ENCODE results near the gene ANAPC5. TPM values are rescaled to one million over a fixed set of nuclear protein-coding genes. Genes with fewer than 3 reads are reported as not detected.
A peak's percentile ranks its signal among the peaks of the same experiment; 100 is the strongest.

ANAPC5 gene
- total and polyA plus RNA-seq, 2 donors from 2014 or later: 84.3 to 85.1 TPM

DNA sequence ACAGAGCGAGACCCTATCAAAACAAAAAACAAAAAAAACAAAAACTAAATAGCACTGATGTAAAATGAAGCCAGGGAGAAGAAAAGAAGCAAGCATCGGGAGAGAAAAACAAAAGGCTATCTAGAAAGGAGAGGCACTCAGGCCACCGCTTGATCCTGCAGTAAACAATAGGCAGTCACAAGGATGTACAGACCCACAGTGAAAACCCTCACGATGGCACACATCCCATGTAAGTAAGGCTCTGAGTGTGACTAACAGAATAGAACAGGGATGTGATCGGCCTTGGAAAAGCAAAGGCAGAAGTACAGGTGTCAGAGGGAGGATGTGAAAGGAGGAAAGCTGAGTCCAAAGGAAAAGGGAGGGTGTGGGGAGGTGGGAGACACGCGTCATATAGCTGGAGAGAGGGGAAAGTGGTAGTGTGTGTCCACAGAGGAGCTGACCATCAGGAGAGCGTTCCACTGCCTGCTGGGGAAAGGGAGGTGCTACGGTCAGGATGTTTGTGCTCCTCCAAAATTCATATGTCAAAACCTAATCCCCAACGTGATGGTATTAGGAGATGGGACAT is 87.2 kb downstream of the ANAPC5 start:
- Histone ChIP-seq H3K9me3 (ENCODE audit: control insufficient read depth in 2 of 3, insufficient read depth in 1 of 3, low read length in 3 of 3) (no peaks in the 10 kb centered on the region), H3K36me3 (ENCODE audit: control insufficient read depth in 2 of 3, insufficient read depth in 3 of 3, low read length in 3 of 3) (peaks cover 7 to 14% (median 11%) of the 10 kb centered on the region in 3 donors), H3K9ac (ENCODE audit: low read length in 3 of 3) (no peak overlapping the region), H3K27ac (ENCODE audit: low read depth in 2 of 2, low read length in 2 of 2) (no peak overlapping the region), H3K27me3 (ENCODE audit: control insufficient read depth, insufficient read depth, low read length) (no peaks in the 10 kb centered on the region), H3K4me1 (ENCODE audit: control insufficient read depth in 2 of 3, insufficient read depth in 2 of 3, low read depth in 1 of 3, low read length in 3 of 3) (no peaks in the 10 kb centered on the region), H3K4me3 (ENCODE audit: low read length in 3 of 3) (no peak overlapping the region)
- FAIRE-seq (no peak), DNase-seq (peak in 4 of 5 donors; percentile 3 to 69 (median 51))
- intact Hi-C loops (cut with DNase I): no loop called here
- TF ChIP-seq, protein P1, sequence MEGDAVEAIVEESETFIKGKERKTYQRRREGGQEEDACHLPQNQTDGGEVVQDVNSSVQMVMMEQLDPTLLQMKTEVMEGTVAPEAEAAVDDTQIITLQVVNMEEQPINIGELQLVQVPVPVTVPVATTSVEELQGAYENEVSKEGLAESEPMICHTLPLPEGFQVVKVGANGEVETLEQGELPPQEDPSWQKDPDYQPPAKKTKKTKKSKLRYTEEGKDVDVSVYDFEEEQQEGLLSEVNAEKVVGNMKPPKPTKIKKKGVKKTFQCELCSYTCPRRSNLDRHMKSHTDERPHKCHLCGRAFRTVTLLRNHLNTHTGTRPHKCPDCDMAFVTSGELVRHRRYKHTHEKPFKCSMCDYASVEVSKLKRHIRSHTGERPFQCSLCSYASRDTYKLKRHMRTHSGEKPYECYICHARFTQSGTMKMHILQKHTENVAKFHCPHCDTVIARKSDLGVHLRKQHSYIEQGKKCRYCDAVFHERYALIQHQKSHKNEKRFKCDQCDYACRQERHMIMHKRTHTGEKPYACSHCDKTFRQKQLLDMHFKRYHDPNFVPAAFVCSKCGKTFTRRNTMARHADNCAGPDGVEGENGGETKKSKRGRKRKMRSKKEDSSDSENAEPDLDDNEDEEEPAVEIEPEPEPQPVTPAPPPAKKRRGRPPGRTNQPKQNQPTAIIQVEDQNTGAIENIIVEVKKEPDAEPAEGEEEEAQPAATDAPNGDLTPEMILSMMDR (IDR thresholded peaks at IDR 0.05; ENCODE audit: borderline replicate concordance, extremely low read depth, insufficient read depth): no peak

DNA sequence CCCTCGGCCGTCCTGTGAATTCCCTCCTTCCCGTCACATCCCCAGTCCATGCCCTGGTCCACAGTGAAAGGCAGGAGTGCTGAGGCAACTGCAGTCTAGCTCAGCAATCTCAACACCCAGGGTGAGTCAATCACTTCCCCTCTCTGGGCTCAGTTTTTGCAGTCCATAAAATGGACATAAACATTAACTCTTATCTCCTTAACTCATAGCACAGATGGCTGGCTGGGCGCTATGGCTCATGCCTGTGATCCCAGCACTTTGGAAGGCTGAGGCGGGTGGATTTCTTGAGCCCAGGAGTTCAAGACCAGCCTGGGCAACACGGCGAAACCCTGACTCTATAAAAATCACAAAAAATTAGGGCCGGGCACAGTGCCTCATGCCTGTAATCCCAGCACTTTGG is 88.1 kb downstream of the ANAPC5 start:
- TF ChIP-seq, protein P1 (IDR thresholded peaks at IDR 0.05; ENCODE audit: borderline replicate concordance, extremely low read depth, insufficient read depth): no peak
- Histone ChIP-seq H3K36me3 (ENCODE audit: control insufficient read depth in 2 of 3, insufficient read depth in 3 of 3, low read length in 3 of 3) (peaks cover 5 to 14% (median 9%) of the 10 kb centered on the region in 3 donors), H3K27me3 (ENCODE audit: control insufficient read depth, insufficient read depth, low read length) (no peaks in the 10 kb centered on the region), H3K4me1 (ENCODE audit: control insufficient read depth in 2 of 3, insufficient read depth in 2 of 3, low read depth in 1 of 3, low read length in 3 of 3) (no peaks in the 10 kb centered on the region), H3K4me3 (ENCODE audit: low read length in 3 of 3) (no peak overlapping the region), H3K9me3 (ENCODE audit: control insufficient read depth in 2 of 3, insufficient read depth in 1 of 3, low read length in 3 of 3) (no peaks in the 10 kb centered on the region), H3K9ac (ENCODE audit: low read length in 3 of 3) (no peak overlapping the region), H3K27ac (ENCODE audit: low read depth in 2 of 2, low read length in 2 of 2) (no peak overlapping the region)
- DNase-seq (peak in 1 of 5 donors; percentile 19), FAIRE-seq (no peak)
- intact Hi-C loops (cut with DNase I): no loop called here

DNA sequence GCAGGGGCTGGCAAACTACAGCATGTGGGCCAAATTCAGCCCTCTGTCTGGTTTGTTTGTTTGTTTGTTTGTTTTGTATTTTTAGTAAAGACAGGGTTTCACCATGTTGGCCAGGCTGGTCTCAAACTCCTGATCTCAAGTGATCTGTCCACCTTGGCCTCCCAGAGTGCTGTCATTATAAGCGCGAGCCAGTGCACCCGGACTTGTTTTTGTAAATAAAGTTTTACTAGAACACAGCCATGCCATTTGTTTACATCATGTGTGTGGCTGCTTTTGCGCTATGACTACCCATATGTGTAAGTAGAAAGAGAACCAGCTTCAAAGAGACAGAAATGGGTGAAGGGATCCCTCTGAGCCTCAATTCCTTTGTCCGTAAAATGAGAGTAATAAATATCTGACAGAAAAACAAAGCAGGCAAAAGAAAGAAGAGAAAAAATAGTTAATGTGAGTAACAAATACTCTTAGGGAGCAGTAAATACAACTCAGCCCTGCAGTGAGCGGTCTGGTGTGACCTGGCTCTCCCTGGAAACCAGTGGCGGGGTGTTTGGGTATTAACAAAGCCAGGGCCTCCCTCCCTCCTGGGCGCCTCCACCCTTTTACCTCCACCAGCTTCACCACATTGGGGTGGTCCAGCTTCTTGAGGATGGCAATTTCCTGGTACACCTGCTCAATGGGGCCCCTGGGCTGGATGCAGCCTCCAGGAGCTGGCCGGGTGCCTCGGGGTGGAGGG is 88.8 kb downstream of the ANAPC5 start:
- intact Hi-C loops (cut with DNase I): no loop called here
- H3K4me1 ChIP-seq (ENCODE audit: control insufficient read depth in 2 of 3, insufficient read depth in 2 of 3, low read depth in 1 of 3, low read length in 3 of 3): no peaks in the 10 kb centered on the region
- DNase-seq: peak in 1 of 5 donors; percentile 37
- FAIRE-seq: no peak
- no peak overlapping the region for H3K9ac ChIP-seq (ENCODE audit: low read length in 3 of 3)
- H3K4me3 ChIP-seq (ENCODE audit: low read length in 3 of 3): no peak overlapping the region
- peaks cover 4 to 16% (median 8%) of the 10 kb centered on the region in 3 donors for H3K36me3 ChIP-seq (ENCODE audit: control insufficient read depth in 2 of 3, insufficient read depth in 3 of 3, low read length in 3 of 3)
- H3K9me3 ChIP-seq (ENCODE audit: control insufficient read depth in 2 of 3, insufficient read depth in 1 of 3, low read length in 3 of 3): no peaks in the 10 kb centered on the region
- no peak overlapping the region for H3K27ac ChIP-seq (ENCODE audit: low read depth in 2 of 2, low read length in 2 of 2)
- TF ChIP-seq, protein P1 (IDR thresholded peaks at IDR 0.05; ENCODE audit: borderline replicate concordance, extremely low read depth, insufficient read depth): no peak
- H3K27me3 ChIP-seq (ENCODE audit: control insufficient read depth, insufficient read depth, low read length): no peaks in the 10 kb centered on the region

Measured in kidney (tissue), 14 donors.